Stomach (tissue), 19 donors: ENCODE data around the gene TMEM74B. TPM values are rescaled to one million over a fixed set of nuclear protein-coding genes. Genes with fewer than 3 reads are reported as not detected.

Experiments used
- DNase-seq, 2 donors: peaks; one replicate each; pipeline versions ENCODE4 v3.0.0 to v3.0.0-alpha.2; 2013 to 2019
- H3K27ac ChIP-seq, 5 donors: fragments of 200-600 bp in 4 of 5; sonication (generic) in 4 of 5; one replicate each; pipeline ENCODE4 v1.5.1; 2013 to 2019; ENCODE audit warnings: mild to moderate bottlenecking in 1 of 5, moderate library complexity in 1 of 5
- H3K27me3 ChIP-seq, 3 donors: fragments of 200-600 bp; sonication (generic); one replicate each; pipeline ENCODE4 v1.5.1; 2017 to 2019; ENCODE audit warnings: mixed run types in 1 of 3
- H3K36me3 ChIP-seq, 4 donors: fragments of 200-600 bp; sonication (generic); 1 replicate in 3 of 4; 2 replicates in 1 of 4; pipeline ENCODE4 v1.5.1; 2016 to 2019
- H3K4me1 ChIP-seq, 4 donors: fragments of 200-600 bp; sonication (generic); one replicate each; pipeline ENCODE4 v1.5.1; 2016 to 2019
- H3K4me3 ChIP-seq, 4 donors: fragments of 200-600 bp; sonication (generic) in 3 of 4; one replicate each; pipeline ENCODE4 v1.5.1; 2016 to 2019; ENCODE audit warnings: mild to moderate bottlenecking in 1 of 4
- H3K9me3 ChIP-seq, 4 donors: fragments of 200-600 bp; sonication (generic); one replicate each; pipeline ENCODE4 v1.5.1; 2016 to 2019
- EP300 ChIP-seq: sonication (generic); formaldehyde crosslinking; IDR thresholded peaks from one replicate; pipeline ENCODE4 v1.6.1; 2017; ENCODE audit warnings: antibody characterized with exemption
- POLR2A ChIP-seq, 4 donors: fragments of 450-650 bp; IDR thresholded peaks; one replicate each; pipeline ENCODE4 v1.6.1; 2016; ENCODE audit warnings: antibody characterized with exemption in 4 of 4, control low read depth in 2 of 4, mild to moderate bottlenecking in 1 of 4, moderate library complexity in 1 of 4
- POLR2AphosphoS5 ChIP-seq, 3 donors: sonication (generic); formaldehyde crosslinking; IDR thresholded peaks; one replicate each; pipeline ENCODE4 v1.6.1; 2016; ENCODE audit warnings: antibody characterized with exemption in 3 of 3
- WGBS, 5 donors: extraction: QIAGEN DNeasy Blood & Tissue Kit in 3 of 5; methylation state at CpG; one replicate each; pipeline versions ENCODE4 v1.1.5 to v1.1.7; 2013 to 2018; 5-methylcytosine and 5-hydroxymethylcytosine counted together
- intact Hi-C: fragments of 100-400 bp; cut with DNase I; formaldehyde crosslinking; loops from one replicate; pipeline ENCODE4 v1.15.1; 2023; ENCODE audit warnings: low total_unique reads
- long read RNA-seq, 10 donors: transcript quantifications; one replicate each; lab custom pipeline, GENCODE V29; 2026
- polyA plus RNA-seq, 3 donors: library from polyadenylated mRNA; stranded (reverse); fragments of 200-250 nt; gene quantifications; one replicate each; pipeline ENCODE4 v1.2.3, GENCODE V29; 2013
- total RNA-seq, 5 donors: library from RNA; depleted of rRNA; stranded (reverse); fragments of >200 nt; gene quantifications; one replicate each; pipeline versions ENCODE4 v1.1.0 to v1.2.3, GENCODE V29; 2014 to 2016
- TF ChIP-seq, protein P1 (sequence below), 7 experiments: fragments of 450-650 bp in 4 of 7; fragments of 200-600 bp in 3 of 7; sonication (generic) in 3 of 7; IDR thresholded peaks; one replicate each; pipeline ENCODE4 v1.5.1; 2016 to 2019; ENCODE audit warnings: antibody characterized with exemption in 7 of 7, control low read depth in 2 of 7, mild to moderate bottlenecking in 1 of 7
- donor health status: healthy with polysubstance abuse.
- donor health status: Bipolar disorder and iron deficiency.
- donor health status: healthy.

Gene TMEM74B
- total RNA-seq = 10 to 100 TPM in 1 of 5 donors, under 1 TPM in 2, not detected in 2; 0.45 to 72.9 (median 0.73) TPM
- 1 to 10 TPM; 1.9 to 3.2 (median 2.6) TPM for polyA plus RNA-seq
- long read RNA-seq, donor 1, partial matches to known transcripts = 0 of 1 reads
- long read RNA-seq, donor 1, other reads (novel, unspliced or antisense) = 0 of 1 reads
- long read RNA-seq, donor 2, partial matches to known transcripts = 0 of 1 reads
- long read RNA-seq, donor 2, other reads (novel, unspliced or antisense) = 0 of 1 reads
- long read RNA-seq, donor 3 = 0 reads
- long read RNA-seq, donor 4 = 0 reads
- long read RNA-seq, donor 5, partial matches to known transcripts = 0 of 1 reads
- long read RNA-seq, donor 5, other reads (novel, unspliced or antisense) = 0 of 1 reads
- long read RNA-seq, donor 6, partial matches to known transcripts = 0 of 2 reads
- long read RNA-seq, donor 6, other reads (novel, unspliced or antisense) = 0 of 2 reads
- long read RNA-seq, donor 7 = 0 reads
- long read RNA-seq, donor 8 = 0 reads
- long read RNA-seq, donor 9 = 0 reads
- long read RNA-seq, donor 10 = 0 reads

DNA sequence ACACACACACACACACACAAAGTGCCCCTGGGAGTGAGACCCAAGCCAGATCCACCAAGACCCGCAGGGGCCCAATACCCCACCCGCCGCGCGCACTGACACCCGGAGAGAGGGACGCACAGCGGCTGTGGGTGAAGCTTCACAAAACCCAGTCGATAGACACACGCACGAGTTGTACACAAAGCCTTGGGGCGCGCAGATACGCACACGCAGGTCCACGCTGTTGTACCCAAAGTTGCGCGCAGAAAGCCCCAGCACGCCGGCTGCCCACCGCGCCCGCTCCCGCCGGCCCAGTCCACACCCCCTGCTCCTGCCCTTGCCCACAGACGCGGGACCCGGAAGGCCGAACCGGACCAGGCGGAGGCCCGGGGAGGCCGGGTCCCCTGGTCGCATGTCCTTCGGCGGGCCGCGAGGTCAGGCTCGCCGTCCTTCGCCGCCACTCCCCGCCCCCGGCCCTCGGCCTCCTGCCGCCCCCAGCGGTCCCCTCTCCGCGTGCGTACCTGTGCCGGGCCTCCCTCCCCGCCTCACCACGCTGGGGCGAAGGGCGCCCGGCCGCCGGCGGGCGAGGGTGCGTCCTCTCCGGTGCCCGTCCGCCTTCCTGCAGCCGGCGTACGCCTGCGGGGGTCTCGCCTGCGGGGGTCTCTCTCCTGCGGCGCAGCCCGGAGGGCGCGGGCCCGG, at the start of gene TMEM74B:
TSS of gene TMEM74B (minus strand) at position 344 of the 678 bp plus-strand sequence. CDS start 1,180 bp downstream, outside the sequence.
- H3K27ac ChIP-seq = peak within 1 kb of the TSS in 1 of 5 donors; percentile 49
- DNase-seq = peak in 1 of 2 donors; percentile 36
- peaks cover 12 to 28% (median 21%) of the 10 kb centered on the region in 4 donors for H3K4me1 ChIP-seq
- no peaks in the 10 kb centered on the region for H3K9me3 ChIP-seq
- peaks cover 6 to 46% (median 25%) of the 10 kb centered on the region in 3 donors for H3K27me3 ChIP-seq
- intact Hi-C loops = no loop called here
- H3K36me3 ChIP-seq = peaks cover 0 to 10% (median 3%) of the 10 kb centered on the region in 4 donors
- TF ChIP-seq POLR2AphosphoS5 (IDR thresholded peaks at IDR 0.05) (no peak), POLR2A (IDR thresholded peaks at IDR 0.05) (no peak), EP300 (no peak)
- TF ChIP-seq, protein P1, sequence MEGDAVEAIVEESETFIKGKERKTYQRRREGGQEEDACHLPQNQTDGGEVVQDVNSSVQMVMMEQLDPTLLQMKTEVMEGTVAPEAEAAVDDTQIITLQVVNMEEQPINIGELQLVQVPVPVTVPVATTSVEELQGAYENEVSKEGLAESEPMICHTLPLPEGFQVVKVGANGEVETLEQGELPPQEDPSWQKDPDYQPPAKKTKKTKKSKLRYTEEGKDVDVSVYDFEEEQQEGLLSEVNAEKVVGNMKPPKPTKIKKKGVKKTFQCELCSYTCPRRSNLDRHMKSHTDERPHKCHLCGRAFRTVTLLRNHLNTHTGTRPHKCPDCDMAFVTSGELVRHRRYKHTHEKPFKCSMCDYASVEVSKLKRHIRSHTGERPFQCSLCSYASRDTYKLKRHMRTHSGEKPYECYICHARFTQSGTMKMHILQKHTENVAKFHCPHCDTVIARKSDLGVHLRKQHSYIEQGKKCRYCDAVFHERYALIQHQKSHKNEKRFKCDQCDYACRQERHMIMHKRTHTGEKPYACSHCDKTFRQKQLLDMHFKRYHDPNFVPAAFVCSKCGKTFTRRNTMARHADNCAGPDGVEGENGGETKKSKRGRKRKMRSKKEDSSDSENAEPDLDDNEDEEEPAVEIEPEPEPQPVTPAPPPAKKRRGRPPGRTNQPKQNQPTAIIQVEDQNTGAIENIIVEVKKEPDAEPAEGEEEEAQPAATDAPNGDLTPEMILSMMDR (IDR thresholded peaks at IDR 0.05) = no peak
- WGBS, 5 donors = 0 to 4% (median 1%) methylated on average over 15 to 76 of the region's 76 CpGs
- peak within 1 kb of the TSS; percentile 47 to 73 (median 55) for H3K4me3 ChIP-seq

DNA sequence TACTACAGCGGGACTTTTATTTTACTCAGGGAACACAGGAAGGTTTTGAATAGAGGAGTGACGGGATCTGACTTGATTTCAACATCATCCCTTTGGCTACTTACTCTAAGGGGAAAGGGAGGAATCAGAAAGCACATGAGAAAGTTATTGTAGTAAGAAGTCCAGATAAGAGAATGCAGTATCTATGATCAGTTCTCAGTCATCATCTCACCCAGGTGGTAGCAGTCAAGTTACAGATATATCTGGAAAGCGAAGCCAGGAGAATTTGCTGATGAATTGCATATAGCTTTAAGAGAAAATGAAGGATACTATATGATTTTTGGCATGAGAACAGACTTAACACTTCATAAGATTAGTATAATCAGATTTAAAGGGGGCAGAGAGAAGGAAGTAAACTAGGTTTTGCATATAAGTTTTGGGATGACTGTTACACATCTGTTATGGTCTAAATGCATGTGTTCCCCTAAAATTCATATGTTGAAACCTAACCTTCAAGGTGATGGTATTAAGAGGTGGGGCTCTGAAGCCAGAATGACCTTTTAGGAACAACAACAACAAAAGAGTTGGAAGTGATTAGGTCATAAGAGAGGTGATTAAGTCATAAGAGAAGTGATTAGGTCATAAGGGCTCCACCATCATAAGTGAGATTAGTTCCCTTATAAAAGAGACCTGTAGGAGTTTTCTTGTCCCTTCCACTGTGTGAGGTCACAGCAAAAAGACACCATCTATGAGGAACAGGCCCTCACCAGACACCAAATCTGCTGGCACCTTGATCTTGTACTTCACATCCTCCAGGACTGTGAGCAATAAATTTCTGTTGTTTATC, 47.7 kb upstream of the TMEM74B start:
- 88 to 93% (median 90%) methylated on average over 3 of the region's 3 CpGs for WGBS, 5 donors

DNA sequence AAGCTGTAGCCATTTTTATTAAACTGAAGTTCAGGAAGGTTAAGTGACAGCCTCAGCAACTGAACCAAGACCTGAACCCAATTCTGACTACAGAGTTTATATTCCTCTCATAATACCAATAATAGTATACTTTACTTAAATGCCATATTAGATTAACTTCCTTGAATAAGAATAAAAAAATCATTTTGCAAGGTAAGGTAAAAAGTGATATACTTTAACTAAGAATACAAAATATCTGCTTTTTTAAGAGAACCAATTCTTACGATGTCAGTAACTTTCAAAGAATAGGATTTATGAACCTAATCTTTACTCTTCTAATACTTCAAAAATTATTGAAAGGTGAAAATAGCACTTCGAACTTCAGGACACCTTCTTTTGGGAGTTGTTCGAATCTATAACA, 44.8 kb upstream of the TMEM74B start:
- no peak overlapping the region for H3K4me3 ChIP-seq
- intact Hi-C loops = no loop called here
- H3K27ac ChIP-seq = no peak overlapping the region
- TF ChIP-seq EP300 = no peak
- no peak for TF ChIP-seq POLR2A (IDR thresholded peaks at IDR 0.05)
- TF ChIP-seq POLR2AphosphoS5 (IDR thresholded peaks at IDR 0.05) = no peak
- TF ChIP-seq, protein P1 (IDR thresholded peaks at IDR 0.05) = no peak
- peaks cover 0 to 55% (median 15%) of the 10 kb centered on the region in 3 donors for H3K27me3 ChIP-seq
- H3K36me3 ChIP-seq = no peaks in the 10 kb centered on the region
- 79 to 92% (median 90%) methylated on average over 3 of the region's 3 CpGs for WGBS, 5 donors
- DNase-seq = no peak
- H3K9me3 ChIP-seq = no peaks in the 10 kb centered on the region
- H3K4me1 ChIP-seq = peaks cover 12 to 23% (median 21%) of the 10 kb centered on the region in 4 donors

More for the DNA sequence above, 47.7 kb upstream of the TMEM74B start:
- no peak overlapping the region for H3K27ac ChIP-seq
- H3K4me1 ChIP-seq = no peaks in the 10 kb centered on the region
- TF ChIP-seq EP300 (no peak), POLR2AphosphoS5 (IDR thresholded peaks at IDR 0.05) (no peak), POLR2A (IDR thresholded peaks at IDR 0.05) (no peak)
- TF ChIP-seq, protein P1 (IDR thresholded peaks at IDR 0.05) = no peak
- no peaks in the 10 kb centered on the region for H3K9me3 ChIP-seq
- H3K27me3 ChIP-seq = peaks cover 0 to 42% (median 0%) of the 10 kb centered on the region in 3 donors
- intact Hi-C loops = no loop called here
- no peak overlapping the region for H3K4me3 ChIP-seq
- no peaks in the 10 kb centered on the region for H3K36me3 ChIP-seq
- no peak for DNase-seq
